Heart left ventricle (tissue), 13 donors: ENCODE measurements around the gene HAUS3.

ENCODE experiments used
- CTCF ChIP-seq, 12 donors: fragments of 200-600 bp; sonication (generic) in 4 of 12; IDR thresholded peaks; one replicate each; pipeline versions ENCODE4 v1.5.0 to v1.8.0; 2018 to 2022; ENCODE audit warnings: antibody characterized with exemption in 12 of 12, mild to moderate bottlenecking in 5 of 12
- POLR2A ChIP-seq, 2 donors: fragments of 450-650 bp; IDR thresholded peaks; one replicate each; pipeline ENCODE4 v1.6.1; 2017; ENCODE audit warnings: antibody characterized with exemption in 2 of 2, mild to moderate bottlenecking in 2 of 2, moderate library complexity in 2 of 2
- donor health status: ischemic (EF 13 %, LVEDD 7.1; RV severe dilation, severe dysfunction).
- donor health status: DM: no; HTN: yes; CAD: no.
- donor health status: DM: no; HTN: no; CAD: no.
- donor health status: ischemic (EF 25% LVEDD 6.9; RV normal size, moderate dysfunction).
- donor health status: ischemic (EF 25% LVEDD 5.7; RV mildly dilated, moderate dysfunction).
- donor health status: ischemic (EF 35%, LVEDD 5.7; RV mildly dilated, moderate dysfunction).
- donor health status: nonischemic (EF 11% LVEDD 7.7; RV severe dilation, severe dysfunction).
- donor health status: DM: yes; HTN: yes; CAD: no.
- donor health status: PGD.
- donor health status: ischemic (EF 29% LVEDD 5.4; RV normal size, mild dysfunction).
- donor health status: nonischemic (EF 23%, LVEDD 6.1; RV moderate dilation, normal function).

- TF ChIP-seq CTCF (IDR thresholded peaks at IDR 0.05) (no peak), POLR2A (IDR thresholded peaks at IDR 0.05) (no peak)
Measured at GRCh38 chr4:2267320-2267811, 25.4 kb upstream of the HAUS3 start.
